Measurements from ENCODE around the gene RUVBL2.
"Not testable (repeated sequence)": the region's sequence is repeated elsewhere in the genome, so short reads cannot be mapped to it uniquely, and the experiment has no call there.

Gene RUVBL2

GRCh38 chr19:49018388-49019241 lies 24.9 kb downstream of the RUVBL2 start:
- DNase-seq = peak; percentile 33

GRCh38 chr19:49019242-49019932 lies 25.7 kb downstream of the RUVBL2 start:
- DNase-seq = peak; percentile 71

- DNase-seq = no peak
Observed at GRCh38 chr19:49020342-49020741, 26.7 kb downstream of the RUVBL2 start.

- no peak for DNase-seq
Observed at GRCh38 chr19:49020931-49021895, 27.5 kb downstream of the RUVBL2 start.

- no peak for DNase-seq
Observed at GRCh38 chr19:49022116-49022515, 28.4 kb downstream of the RUVBL2 start.

GRCh38 chr19:49024233-49024632 lies 30.5 kb downstream of the RUVBL2 start, which contains the start of gene CGB3:
CGB3 (minus strand) TSS chr19:49024333; CDS start chr19:49023971, 362 bp downstream.
- not testable (repeated sequence) for DNase-seq

- DNase-seq = not testable (repeated sequence)
Observed at GRCh38 chr19:49025088-49025487, 31.4 kb downstream of the RUVBL2 start.

DNA sequence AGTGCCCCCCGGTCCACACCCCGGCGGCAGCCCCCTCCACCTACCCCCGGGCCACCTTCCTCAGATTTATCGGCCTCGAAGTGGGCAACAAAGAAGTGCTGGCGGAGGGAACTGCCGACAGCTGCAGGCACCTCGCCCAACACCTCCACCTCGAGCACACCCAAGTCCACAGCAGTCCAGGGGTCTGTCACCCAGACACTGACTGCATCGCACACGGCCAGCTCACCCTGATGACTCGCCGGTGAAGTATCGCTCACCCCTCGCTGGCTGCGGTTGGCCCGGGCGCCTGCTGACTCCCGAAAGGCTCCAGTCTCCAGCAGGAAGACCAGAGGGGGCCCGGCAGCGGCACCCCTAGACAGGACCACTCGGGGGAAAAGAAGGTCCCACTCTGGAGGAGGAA lies 31.9 kb downstream of the RUVBL2 start:
- not testable (repeated sequence) for DNase-seq

DNA sequence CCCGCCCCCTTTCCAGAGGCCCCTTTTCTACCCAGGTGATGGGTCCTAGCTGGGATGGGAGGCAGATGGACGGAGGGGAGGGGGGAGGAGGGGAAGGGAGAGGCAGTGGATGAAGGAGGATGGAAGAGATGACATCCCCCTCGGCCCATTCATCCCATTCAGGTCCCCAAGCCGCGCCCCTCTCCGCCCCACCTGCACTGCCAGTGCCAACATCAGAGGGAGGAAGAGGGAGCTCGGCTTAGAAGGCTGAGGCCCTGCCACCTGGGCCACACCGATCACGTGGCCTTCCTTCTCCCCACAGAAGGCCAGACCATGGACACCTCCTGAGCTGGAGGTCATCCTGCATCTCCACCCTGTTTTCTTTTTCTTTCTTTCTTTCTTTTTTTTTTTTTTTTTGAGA lies 35.0 kb downstream of the RUVBL2 start:
- not testable (repeated sequence) for DNase-seq

- not testable (repeated sequence) for DNase-seq
Observed at GRCh38 chr19:49029749-49030148, 36.1 kb downstream of the RUVBL2 start.

- DNase-seq = not testable (repeated sequence)
Observed at GRCh38 chr19:49030323-49030722, 36.6 kb downstream of the RUVBL2 start.

- DNase-seq = peak; percentile 60
Observed at GRCh38 chr19:49031642-49032301, 38.1 kb downstream of the RUVBL2 start, which contains the start of gene CGB2. CGB2 (plus strand) TSS chr19:49031890; CDS start chr19:49032096, 206 bp downstream.

GRCh38 chr19:49036815-49037214 lies 43.1 kb downstream of the RUVBL2 start, which contains the start of gene CGB1:
CGB1 (minus strand) TSS chr19:49036895; CDS start chr19:49036711, 184 bp downstream.
- DNase-seq = not testable (repeated sequence)

DNA sequence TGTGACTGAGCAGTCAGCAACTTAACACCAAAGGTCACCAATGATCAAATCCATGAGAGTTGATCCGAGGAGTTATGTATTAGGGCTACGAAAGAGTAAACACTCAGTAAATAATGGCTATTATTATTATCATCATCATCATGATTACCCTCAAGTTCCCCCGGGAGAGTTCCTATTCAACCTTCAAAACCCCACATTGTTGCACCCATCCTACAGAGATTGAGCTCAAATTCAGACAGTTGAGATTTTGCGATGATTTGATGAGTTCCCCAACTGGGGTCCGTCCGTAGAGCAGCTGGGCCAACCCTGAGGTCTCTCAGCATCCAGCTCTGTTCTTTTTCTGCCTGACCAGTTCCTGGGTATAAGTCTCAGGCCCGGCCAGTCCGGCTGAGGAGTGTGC lies 44.4 kb downstream of the RUVBL2 start:
- not testable (repeated sequence) for DNase-seq

GRCh38 chr19:49038557-49039276 lies 45.0 kb downstream of the RUVBL2 start:
- DNase-seq = not testable (repeated sequence)

GRCh38 chr19:49039736-49040135 lies 46.0 kb downstream of the RUVBL2 start:
- DNase-seq = not testable (repeated sequence)

GRCh38 chr19:49042177-49042576 lies 48.5 kb downstream of the RUVBL2 start:
- DNase-seq = no peak

DNA sequence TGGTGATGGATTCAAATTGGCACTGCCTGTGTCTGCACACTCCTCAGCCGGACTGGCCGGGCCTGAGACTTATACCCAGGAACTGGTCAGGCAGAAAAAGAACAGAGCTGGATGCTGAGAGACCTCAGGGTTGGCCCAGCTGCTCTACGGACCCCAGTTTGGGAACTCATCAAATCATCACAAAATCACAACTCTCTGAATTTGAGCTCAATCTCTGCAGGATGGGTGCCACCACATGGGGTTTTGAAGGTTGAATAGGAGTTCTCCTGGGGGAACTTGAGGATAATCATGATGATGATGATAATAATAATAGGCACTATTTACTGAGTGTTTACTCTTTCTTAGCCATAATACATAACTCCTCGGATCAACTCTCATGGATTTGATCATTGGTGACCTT lies 49.0 kb downstream of the RUVBL2 start:
- not testable (repeated sequence) for DNase-seq

DNA sequence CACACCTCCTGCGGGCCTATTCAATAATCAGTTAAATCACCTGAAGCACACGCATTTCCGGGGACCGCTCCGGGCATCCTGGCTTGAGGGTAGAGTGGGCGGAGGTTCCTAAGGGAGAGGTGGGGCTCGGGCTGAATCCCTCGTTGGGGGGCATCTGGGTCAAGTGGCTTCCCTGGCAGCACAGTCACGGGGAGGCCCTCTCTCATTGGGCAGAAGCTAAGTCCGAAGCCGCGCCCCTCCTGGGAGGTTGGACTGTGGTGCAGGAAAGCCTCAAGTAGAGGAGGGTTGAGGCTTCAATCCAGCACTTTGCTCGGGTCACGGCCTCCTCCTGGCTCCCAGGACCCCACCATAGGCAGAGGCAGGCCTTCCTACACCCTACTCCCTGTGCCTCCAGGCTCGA lies 49.9 kb downstream of the RUVBL2 start, which contains the start of gene CGB5:
Gene CGB5, plus strand, starts transcription at position 301 of the 400 bp plus-strand sequence. CDS start 362 bp downstream, outside the sequence.
- DNase-seq = not testable (repeated sequence)

DNA sequence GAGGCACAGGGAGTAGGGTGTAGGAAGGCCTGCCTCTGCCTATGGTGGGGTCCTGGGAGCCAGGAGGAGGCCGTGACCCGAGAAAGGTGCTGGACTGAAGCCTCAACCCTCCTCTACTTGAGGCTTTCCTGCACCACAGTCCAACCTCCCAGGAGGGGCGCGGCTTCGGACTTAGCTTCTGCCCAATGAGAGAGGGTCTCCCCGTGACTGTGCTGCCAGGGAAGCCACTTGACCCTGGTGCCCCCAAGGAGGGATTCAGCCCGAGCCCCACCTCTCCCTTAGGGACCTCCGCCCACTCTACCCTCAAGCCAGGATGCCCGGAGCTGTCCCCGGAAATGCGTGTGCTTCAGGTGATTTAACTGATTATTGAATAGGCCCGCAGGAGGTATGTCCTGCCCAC lies 55.3 kb downstream of the RUVBL2 start, which contains the start of gene CGB8:
Gene CGB8, minus strand, starts transcription at position 101 of the 400 bp plus-strand sequence. CDS start 372 bp downstream, outside the sequence.
- not testable (repeated sequence) for DNase-seq

GRCh38 chr19:49049834-49050233 lies 56.1 kb downstream of the RUVBL2 start:
- DNase-seq = not testable (repeated sequence)
